GM12891 (cell line): ENCODE results near the gene ACAT2.
"Not testable (repeated sequence)": the region's sequence is repeated elsewhere in the genome, so short reads cannot be mapped to it uniquely, and the experiment has no call there.

Experiments
- DNase-seq: peaks from one replicate; pipeline ENCODE4 v3.0.0; 2011; ENCODE audit warnings: low spot score; ENCODE audit not compliant: insufficient read length
- FAIRE-seq: peaks from 2 replicates; lab custom pipeline; 2011; peaks lifted over from hg19 to GRCh38; lab: Jason Lieb, UNC
- PAX5 ChIP-seq: IDR thresholded peaks from 2 replicates; pipeline ENCODE4 v1.6.1; 2011; ENCODE audit warnings: low read length, moderate library complexity, mild to moderate bottlenecking; ENCODE audit not compliant: insufficient read depth, severe bottlenecking
- POLR2A ChIP-seq: IDR thresholded peaks from 2 replicates; pipeline ENCODE4 v1.6.1; 2011; ENCODE audit warnings: low read depth, low read length, control low read depth
- POLR2AphosphoS5 ChIP-seq: IDR thresholded peaks from 2 replicates; pipeline ENCODE4 v1.6.1; 2011; ENCODE audit warnings: low read depth, low read length, control low read depth
- POU2F2 ChIP-seq: IDR thresholded peaks from 2 replicates; pipeline ENCODE4 v1.6.1; 2011; ENCODE audit warnings: low read depth, mild to moderate bottlenecking, control low read depth, low read length, moderate library complexity
- SPI1 ChIP-seq: IDR thresholded peaks from 2 replicates; pipeline ENCODE4 v1.6.1; 2011; ENCODE audit warnings: low read depth, low read length, control low read depth
- TAF1 ChIP-seq: IDR thresholded peaks from 2 replicates; pipeline ENCODE4 v1.6.1; 2011; ENCODE audit warnings: low read depth, low read length, control low read depth

ACAT2 gene

DNA sequence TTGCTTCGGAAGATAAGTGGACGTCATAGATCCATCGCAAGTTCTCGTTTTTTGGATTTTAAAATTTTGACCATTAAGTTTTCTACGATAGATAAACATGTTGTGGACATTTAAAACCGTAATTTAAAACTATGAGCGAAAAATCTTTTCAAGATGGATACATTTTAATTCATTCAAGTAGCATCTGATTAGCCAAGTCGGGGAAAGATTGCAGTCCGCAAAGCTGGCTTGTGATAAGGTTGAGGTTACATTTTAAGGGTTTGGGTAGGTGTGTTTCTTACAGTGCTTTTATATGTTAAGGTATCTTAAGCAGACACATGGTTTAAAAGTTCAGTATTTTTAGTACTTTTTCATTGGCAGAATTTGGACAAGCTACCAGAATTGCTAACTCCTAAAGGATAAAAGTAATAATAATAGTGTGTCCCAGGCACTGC lies 33.3 kb upstream of the ACAT2 start:
- DNase-seq: no peak
- FAIRE-seq: no peak
- TF ChIP-seq TAF1: no peak
- no peak for TF ChIP-seq POLR2AphosphoS5

GRCh38 chr6:159729598-159730331 lies 32.1 kb upstream of the ACAT2 start:
- peak; percentile 81 for FAIRE-seq
- TF ChIP-seq SPI1 (peak; percentile 90), POLR2AphosphoS5 (no peak)

DNA sequence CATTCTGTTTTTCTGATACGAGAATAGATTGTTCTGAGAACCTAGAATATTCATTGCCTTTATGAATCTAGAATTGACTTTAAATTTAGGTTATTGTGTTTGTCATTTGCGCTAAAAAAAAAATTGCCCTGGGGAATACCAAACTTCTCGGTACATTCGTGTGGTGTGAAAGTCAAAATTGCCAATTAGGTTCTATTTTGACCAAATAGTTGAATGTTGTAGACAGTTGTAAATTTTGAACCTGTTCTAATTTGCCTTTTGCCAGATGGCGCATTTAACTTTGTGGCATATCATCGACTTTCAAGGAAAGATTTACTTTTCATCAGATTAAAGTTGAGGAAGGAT lies 31.5 kb upstream of the ACAT2 start:
- TF ChIP-seq POLR2A (no peak), TAF1 (no peak), PAX5 (no peak), SPI1 (no peak), POLR2AphosphoS5 (no peak), POU2F2 (no peak)
- no peak for DNase-seq
- FAIRE-seq: peak; percentile 54

More at GRCh38 chr6:159729598-159730331, 32.1 kb upstream of the ACAT2 start:
- DNase-seq: peak; percentile 8

- not testable (repeated sequence) for DNase-seq, FAIRE-seq
These were observed 29.3 kb upstream of the ACAT2 start for GRCh38 chr6:159732550-159732949.

GRCh38 chr6:159733395-159733794 lies 28.4 kb upstream of the ACAT2 start:
- DNase-seq, FAIRE-seq: not testable (repeated sequence)

DNA sequence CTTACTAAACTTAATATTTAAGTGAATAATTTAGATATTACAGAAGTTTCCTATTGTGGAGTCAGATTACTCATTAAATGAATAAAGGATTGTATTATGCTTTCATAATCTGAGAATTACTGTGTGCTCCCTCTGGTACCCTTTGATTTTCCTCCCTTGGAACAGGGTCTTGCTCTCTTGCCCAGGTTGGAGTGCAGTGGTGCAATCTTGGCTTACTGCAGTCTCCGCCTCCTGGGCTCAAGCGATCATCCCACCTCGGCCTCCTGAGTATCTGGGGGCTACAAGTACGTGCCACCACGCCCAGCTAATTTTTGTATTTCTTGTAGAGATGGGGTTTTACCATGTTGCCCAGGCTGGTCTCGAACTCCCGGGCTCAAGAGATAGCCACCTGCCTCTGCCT lies 24.9 kb upstream of the ACAT2 start:
- FAIRE-seq (no peak), DNase-seq (no peak)
- TF ChIP-seq SPI1 (no peak), POLR2A (no peak), PAX5 (no peak), POLR2AphosphoS5 (no peak)

- DNase-seq (no peak), FAIRE-seq (no peak)
- TF ChIP-seq POU2F2 (no peak), TAF1 (no peak), PAX5 (no peak), POLR2A (no peak), POLR2AphosphoS5 (no peak), SPI1 (no peak)
These were observed 22.5 kb upstream of the ACAT2 start for GRCh38 chr6:159739341-159739740.

- no peak for FAIRE-seq
- TF ChIP-seq POU2F2: no peak
- TF ChIP-seq POLR2AphosphoS5: no peak
- TF ChIP-seq POLR2A: no peak
- no peak for TF ChIP-seq SPI1
- TF ChIP-seq TAF1: no peak
- no peak for TF ChIP-seq PAX5
- DNase-seq: no peak
These were observed 19.7 kb upstream of the ACAT2 start for GRCh38 chr6:159742165-159742564.

- TF ChIP-seq SPI1 (no peak), POLR2A (no peak), PAX5 (no peak), TAF1 (no peak), POLR2AphosphoS5 (no peak), POU2F2 (no peak)
- no peak for FAIRE-seq
- no peak for DNase-seq
These were observed 16.8 kb upstream of the ACAT2 start for GRCh38 chr6:159745081-159745480.

DNA sequence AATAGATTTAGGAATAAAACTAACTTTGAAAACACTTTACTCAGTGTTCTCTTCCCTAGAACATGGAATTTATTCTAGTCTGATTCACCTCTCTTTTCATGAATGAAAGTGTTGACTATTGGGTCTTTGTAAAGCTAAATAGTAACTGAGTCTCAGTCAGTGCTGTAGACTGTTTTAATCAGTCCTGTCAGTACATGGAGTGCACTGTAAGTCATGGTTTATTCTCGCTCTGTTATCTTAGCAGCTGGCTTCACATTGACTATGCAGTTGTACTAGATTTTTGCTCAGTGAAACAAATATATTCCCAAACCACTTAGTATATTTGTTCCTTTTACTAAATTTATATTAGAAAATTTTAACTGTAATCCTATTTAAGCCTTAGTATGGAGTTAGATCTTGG lies 15.1 kb upstream of the ACAT2 start:
- no peak for TF ChIP-seq SPI1
- no peak for TF ChIP-seq POLR2A
- no peak for TF ChIP-seq POLR2AphosphoS5
- no peak for TF ChIP-seq POU2F2
- no peak for TF ChIP-seq PAX5
- no peak for TF ChIP-seq TAF1
- DNase-seq (no peak), FAIRE-seq (peak; percentile 23)

- FAIRE-seq: peak; percentile 87
- not testable (repeated sequence) for DNase-seq
These were observed 13.7 kb upstream of the ACAT2 start for GRCh38 chr6:159748127-159748526.

DNA sequence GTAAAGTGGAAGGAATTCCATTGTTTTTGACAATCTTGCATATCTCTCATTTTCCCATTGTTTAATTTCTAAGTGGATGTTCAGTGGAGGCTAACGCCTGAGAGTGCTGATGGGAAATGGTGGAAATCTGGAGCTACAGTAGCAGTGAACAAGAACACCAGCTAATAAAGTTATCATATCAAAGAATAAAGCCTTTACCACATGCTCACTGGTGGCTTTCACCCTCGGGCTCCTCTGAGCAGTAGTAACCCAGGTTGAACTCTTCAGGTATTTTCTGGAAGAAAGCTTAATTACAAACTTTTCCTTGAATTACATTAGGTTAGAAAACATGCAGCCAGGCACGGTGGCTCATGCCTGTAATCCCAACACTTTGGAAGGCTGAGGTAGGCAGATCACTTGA lies 10.4 kb upstream of the ACAT2 start:
- no peak for TF ChIP-seq POLR2A
- no peak for TF ChIP-seq TAF1
- no peak for TF ChIP-seq SPI1
- no peak for TF ChIP-seq PAX5
- TF ChIP-seq POLR2AphosphoS5: no peak
- TF ChIP-seq POU2F2: no peak
- FAIRE-seq: no peak

More for the DNA sequence above, 10.4 kb upstream of the ACAT2 start:
- no peak for DNase-seq
